HEK293 (cell line): ENCODE measurements around the gene PI16.
A peak's percentile ranks its signal among the peaks of the same experiment; 100 is the strongest.

Source experiments
- GFI1B ChIP-seq: fragments of 450-650 bp; formaldehyde crosslinking; IDR thresholded peaks from 2 replicates; pipeline ENCODE4 v1.5.1; 2016; ENCODE audit warnings: missing biosample characterization, missing genetic modification characterization
- GLI4 ChIP-seq: fragments of 450-650 bp; formaldehyde crosslinking; IDR thresholded peaks from 2 replicates; pipeline ENCODE4 v1.5.1; 2016; ENCODE audit warnings: missing biosample characterization, missing genetic modification characterization
- GLIS1 ChIP-seq: fragments of 450-650 bp; formaldehyde crosslinking; IDR thresholded peaks from 2 replicates; pipeline ENCODE4 v1.5.1; 2016; ENCODE audit warnings: missing biosample characterization, missing genetic modification characterization
- KLF16 ChIP-seq: fragments of 450-650 bp; formaldehyde crosslinking; IDR thresholded peaks from 2 replicates; pipeline ENCODE4 v1.5.1; 2017; ENCODE audit warnings: missing biosample characterization, missing genetic modification characterization
- KLF7 ChIP-seq: fragments of 450-650 bp; formaldehyde crosslinking; IDR thresholded peaks from 2 replicates; pipeline ENCODE4 v1.5.1; 2016; ENCODE audit warnings: missing biosample characterization, missing genetic modification characterization, borderline replicate concordance
- KLF8 ChIP-seq: fragments of 450-650 bp; formaldehyde crosslinking; IDR thresholded peaks from 2 replicates; pipeline ENCODE4 v1.5.1; 2016; ENCODE audit warnings: missing biosample characterization, missing genetic modification characterization
- OSR2 ChIP-seq: fragments of 450-650 bp; formaldehyde crosslinking; IDR thresholded peaks from 2 replicates; pipeline ENCODE4 v1.5.1; 2016; ENCODE audit warnings: missing biosample characterization, missing genetic modification characterization
- SETDB1 ChIP-seq: IDR thresholded peaks from one replicate; pipeline ENCODE4 v1.6.1; 2017; ENCODE audit warnings: mild to moderate bottlenecking, low read length, moderate library complexity, mixed read lengths; ENCODE audit not compliant: insufficient read length
- SP2 ChIP-seq: fragments of 450-650 bp; formaldehyde crosslinking; IDR thresholded peaks from 2 replicates; pipeline ENCODE4 v1.5.1; 2016; ENCODE audit warnings: missing biosample characterization, missing genetic modification characterization
- YY1 ChIP-seq: fragments of 450-650 bp; formaldehyde crosslinking; IDR thresholded peaks from 2 replicates; pipeline ENCODE4 v1.5.1; 2018; ENCODE audit warnings: missing biosample characterization, missing genetic modification characterization
- YY2 ChIP-seq: fragments of 450-650 bp; formaldehyde crosslinking; IDR thresholded peaks from 2 replicates; pipeline ENCODE4 v1.5.1; 2016; ENCODE audit warnings: missing biosample characterization, missing genetic modification characterization
- ZBTB17 ChIP-seq: fragments of 450-650 bp; formaldehyde crosslinking; IDR thresholded peaks from 2 replicates; pipeline ENCODE4 v1.5.1; 2016; ENCODE audit warnings: missing biosample characterization, missing genetic modification characterization
- ZBTB48 ChIP-seq: fragments of 450-650 bp; formaldehyde crosslinking; IDR thresholded peaks from 2 replicates; pipeline ENCODE4 v1.5.1; 2016; ENCODE audit warnings: missing biosample characterization, missing genetic modification characterization
- ZIC2 ChIP-seq: fragments of 450-650 bp; formaldehyde crosslinking; IDR thresholded peaks from 2 replicates; pipeline ENCODE4 v1.5.1; 2016; ENCODE audit warnings: missing biosample characterization, missing genetic modification characterization
- ZNF140 ChIP-seq: fragments of 450-650 bp; formaldehyde crosslinking; IDR thresholded peaks from 2 replicates; pipeline ENCODE4 v1.5.1; 2016; ENCODE audit warnings: missing biosample characterization, missing genetic modification characterization
- ZNF292 ChIP-seq: fragments of 450-650 bp; formaldehyde crosslinking; IDR thresholded peaks from 2 replicates; pipeline ENCODE4 v1.5.1; 2016; ENCODE audit warnings: low read depth, missing biosample characterization, missing genetic modification characterization, borderline replicate concordance
- ZNF510 ChIP-seq: fragments of 450-650 bp; formaldehyde crosslinking; IDR thresholded peaks from 2 replicates; pipeline ENCODE4 v1.5.1; 2018; ENCODE audit warnings: mild to moderate bottlenecking, missing genetic modification characterization, missing biosample characterization; ENCODE audit not compliant: insufficient replicate concordance
- ZNF521 ChIP-seq: fragments of 450-650 bp; formaldehyde crosslinking; IDR thresholded peaks from 2 replicates; pipeline ENCODE4 v1.5.1; 2017; ENCODE audit warnings: missing biosample characterization, mild to moderate bottlenecking, missing genetic modification characterization
- ZNF544 ChIP-seq: fragments of 450-650 bp; formaldehyde crosslinking; IDR thresholded peaks from 2 replicates; pipeline ENCODE4 v1.5.0; 2017; ENCODE audit warnings: missing biosample characterization, missing genetic modification characterization
- ZNF561 ChIP-seq: fragments of 450-650 bp; IDR thresholded peaks from 2 replicates; pipeline ENCODE4 v1.5.1; 2018; ENCODE audit warnings: missing biosample characterization, missing genetic modification characterization, borderline replicate concordance
- ZNF658 ChIP-seq: fragments of 450-650 bp; formaldehyde crosslinking; IDR thresholded peaks from 2 replicates; pipeline ENCODE4; 2016; ENCODE audit warnings: missing biosample characterization, missing genetic modification characterization
- ZNF660 ChIP-seq: fragments of 450-650 bp; IDR thresholded peaks from 2 replicates; pipeline ENCODE4 v1.5.1; 2018; ENCODE audit warnings: missing biosample characterization, mild to moderate bottlenecking, missing genetic modification characterization
- ZNF677 ChIP-seq: fragments of 450-650 bp; IDR thresholded peaks from 2 replicates; pipeline ENCODE4 v1.5.0; 2018; ENCODE audit warnings: missing biosample characterization, mild to moderate bottlenecking, missing genetic modification characterization, moderate library complexity
- ZNF830 ChIP-seq: fragments of 450-650 bp; IDR thresholded peaks from 2 replicates; pipeline ENCODE4 v1.5.0; 2018; ENCODE audit warnings: missing biosample characterization, missing genetic modification characterization, low read depth, mild to moderate bottlenecking, moderate library complexity
- ZSCAN16 ChIP-seq: fragments of 450-650 bp; formaldehyde crosslinking; IDR thresholded peaks from 2 replicates; pipeline ENCODE4 v1.5.1; 2016; ENCODE audit warnings: missing biosample characterization, missing genetic modification characterization
- TF ChIP-seq, protein P1 (sequence below): fragments of 450-650 bp; formaldehyde crosslinking; IDR thresholded peaks from 2 replicates; pipeline ENCODE4 v1.5.1; 2016; ENCODE audit warnings: missing biosample characterization, missing genetic modification characterization, borderline replicate concordance
- TF ChIP-seq, protein P2 (sequence below): fragments of 450-650 bp; formaldehyde crosslinking; IDR thresholded peaks from 2 replicates; pipeline ENCODE4 v1.5.1; 2016; ENCODE audit warnings: missing biosample characterization, missing genetic modification characterization
- TF ChIP-seq, protein P3 (sequence below): fragments of 450-650 bp; formaldehyde crosslinking; IDR thresholded peaks from 2 replicates; pipeline ENCODE4 v1.5.1; 2016; ENCODE audit warnings: missing biosample characterization, missing genetic modification characterization, low read depth
- TF ChIP-seq, protein P4 (sequence below): sonication (generic); formaldehyde crosslinking; IDR thresholded peaks from 2 replicates; pipeline ENCODE4 v1.8.1; 2022; ENCODE audit warnings: mild to moderate bottlenecking, moderate library complexity, missing genetic modification reagents
- TF ChIP-seq, protein P5 (sequence below): fragments of 450-650 bp; formaldehyde crosslinking; optimal IDR thresholded peaks from 2 replicates; pipeline ENCODE3; 2016; ENCODE audit warnings: missing biosample characterization, mild to moderate bottlenecking, missing genetic modification characterization
- TF ChIP-seq, protein P6 (sequence below): fragments of 450-650 bp; formaldehyde crosslinking; IDR thresholded peaks from 2 replicates; pipeline ENCODE4 v1.5.1; 2016; ENCODE audit warnings: missing biosample characterization, missing genetic modification characterization

PI16 gene

DNA sequence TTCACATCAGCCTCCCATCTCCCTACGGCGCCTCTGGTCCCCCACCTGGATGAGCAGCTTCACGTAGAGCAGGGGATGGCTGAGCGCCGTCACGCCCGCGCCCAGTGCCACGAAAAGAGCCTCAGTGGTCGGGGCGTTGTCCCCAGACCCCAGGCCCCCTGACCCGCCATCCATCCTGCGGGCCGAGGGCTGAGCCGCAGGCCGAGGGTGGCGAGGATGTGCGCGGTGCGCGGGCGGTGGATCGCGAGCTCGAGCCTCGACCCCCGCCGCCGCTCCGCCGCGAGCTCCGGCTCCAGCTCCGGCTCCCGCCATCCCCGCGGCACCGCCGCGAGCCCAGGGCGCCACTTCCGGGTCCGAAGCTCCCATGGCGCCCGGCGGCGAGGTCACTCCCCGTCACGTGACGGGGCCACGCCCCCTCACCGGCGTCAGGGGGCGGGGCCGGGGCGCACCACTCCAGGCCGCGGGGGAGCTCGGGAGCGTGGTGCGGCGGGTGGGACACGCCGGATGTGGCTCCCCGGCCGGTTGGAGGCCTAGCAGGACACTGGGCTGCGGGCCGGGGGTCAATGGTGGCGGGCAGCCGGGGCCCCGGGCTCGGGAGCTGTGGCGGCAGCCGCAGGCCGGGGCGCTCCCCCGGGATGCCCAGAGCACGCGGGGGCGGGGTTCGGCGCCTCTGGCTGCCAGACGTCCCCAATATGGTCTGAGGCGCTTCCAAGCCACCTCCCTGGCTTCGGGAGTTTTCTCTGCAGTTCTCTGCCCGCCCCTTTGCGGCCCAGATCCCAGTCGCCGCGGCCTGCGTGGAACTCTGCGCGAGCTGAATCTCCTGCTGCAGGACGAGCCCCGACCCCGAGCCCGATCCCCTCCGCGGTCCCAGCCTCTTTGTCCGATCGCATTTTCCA, 31.5 kb downstream of the PI16 start, which contains the start of gene MTCH1 (continued):
- TF ChIP-seq, protein P1, sequence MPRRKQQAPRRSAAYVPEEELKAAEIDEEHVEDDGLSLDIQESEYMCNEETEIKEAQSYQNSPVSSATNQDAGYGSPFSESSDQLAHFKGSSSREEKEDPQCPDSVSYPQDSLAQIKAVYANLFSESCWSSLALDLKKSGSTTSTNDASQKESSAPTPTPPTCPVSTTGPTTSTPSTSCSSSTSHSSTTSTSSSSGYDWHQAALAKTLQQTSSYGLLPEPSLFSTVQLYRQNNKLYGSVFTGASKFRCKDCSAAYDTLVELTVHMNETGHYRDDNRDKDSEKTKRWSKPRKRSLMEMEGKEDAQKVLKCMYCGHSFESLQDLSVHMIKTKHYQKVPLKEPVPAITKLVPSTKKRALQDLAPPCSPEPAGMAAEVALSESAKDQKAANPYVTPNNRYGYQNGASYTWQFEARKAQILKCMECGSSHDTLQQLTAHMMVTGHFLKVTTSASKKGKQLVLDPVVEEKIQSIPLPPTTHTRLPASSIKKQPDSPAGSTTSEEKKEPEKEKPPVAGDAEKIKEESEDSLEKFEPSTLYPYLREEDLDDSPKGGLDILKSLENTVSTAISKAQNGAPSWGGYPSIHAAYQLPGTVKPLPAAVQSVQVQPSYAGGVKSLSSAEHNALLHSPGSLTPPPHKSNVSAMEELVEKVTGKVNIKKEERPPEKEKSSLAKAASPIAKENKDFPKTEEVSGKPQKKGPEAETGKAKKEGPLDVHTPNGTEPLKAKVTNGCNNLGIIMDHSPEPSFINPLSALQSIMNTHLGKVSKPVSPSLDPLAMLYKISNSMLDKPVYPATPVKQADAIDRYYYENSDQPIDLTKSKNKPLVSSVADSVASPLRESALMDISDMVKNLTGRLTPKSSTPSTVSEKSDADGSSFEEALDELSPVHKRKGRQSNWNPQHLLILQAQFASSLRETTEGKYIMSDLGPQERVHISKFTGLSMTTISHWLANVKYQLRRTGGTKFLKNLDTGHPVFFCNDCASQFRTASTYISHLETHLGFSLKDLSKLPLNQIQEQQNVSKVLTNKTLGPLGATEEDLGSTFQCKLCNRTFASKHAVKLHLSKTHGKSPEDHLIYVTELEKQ (tag by site-specific recombination) = no peak
- TF ChIP-seq KLF16 (tag by site-specific recombination) (no peak), SETDB1 (no peak), GLIS1 (tag by site-specific recombination) (peak; percentile 67; the same call in 1 of the 2 replicates), ZBTB48 (tag by site-specific recombination) (0 out of 2 replicates have a peak, but pooled peaks have one; percentile 27), KLF7 (tag by site-specific recombination) (peak; percentile 34; the same call in 1 of the 2 replicates), GFI1B (tag by site-specific recombination) (no peak), ZNF140 (tag by site-specific recombination) (no peak), KLF8 (tag by site-specific recombination) (peak; percentile 76; the same call in 1 of the 2 replicates), ZNF830 (tag by site-specific recombination) (no peak), ZIC2 (tag by site-specific recombination) (peak; percentile 27; the same call in 1 of the 2 replicates), OSR2 (no peak), ZNF510 (no peak), YY1 (peak; percentile 44; the same call in 1 of the 2 replicates), ZNF561 (tag by site-specific recombination) (peak; percentile 82), ZNF544 (tag by site-specific recombination) (no peak), ZNF658 (no peak), YY2 (0 out of 2 replicates have a peak, but pooled peaks have one; percentile 45), ZNF660 (tag by site-specific recombination) (peak; percentile 83; the same call in 1 of the 2 replicates), ZBTB17 (tag by site-specific recombination) (peak; percentile 89; the same call in 1 of the 2 replicates), ZNF521 (tag by site-specific recombination) (no peak), ZSCAN16 (tag by site-specific recombination) (no peak), ZNF677 (tag by site-specific recombination) (peak; percentile 32; the same call in 1 of the 2 replicates), GLI4 (tag by site-specific recombination) (no peak), SP2 (tag by site-specific recombination) (peak; percentile 43), ZNF292 (tag by site-specific recombination) (no peak)
- TF ChIP-seq, protein P2, sequence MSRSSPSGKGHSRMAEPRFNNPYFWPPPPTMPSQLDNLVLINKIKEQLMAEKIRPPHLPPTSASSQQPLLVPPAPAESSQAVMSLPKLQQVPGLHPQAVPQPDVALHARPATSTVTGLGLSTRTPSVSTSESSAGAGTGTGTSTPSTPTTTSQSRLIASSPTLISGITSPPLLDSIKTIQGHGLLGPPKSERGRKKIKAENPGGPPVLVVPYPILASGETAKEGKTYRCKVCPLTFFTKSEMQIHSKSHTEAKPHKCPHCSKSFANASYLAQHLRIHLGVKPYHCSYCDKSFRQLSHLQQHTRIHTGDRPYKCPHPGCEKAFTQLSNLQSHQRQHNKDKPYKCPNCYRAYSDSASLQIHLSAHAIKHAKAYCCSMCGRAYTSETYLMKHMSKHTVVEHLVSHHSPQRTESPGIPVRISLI (tag by site-specific recombination) = no peak
- TF ChIP-seq, protein P3, sequence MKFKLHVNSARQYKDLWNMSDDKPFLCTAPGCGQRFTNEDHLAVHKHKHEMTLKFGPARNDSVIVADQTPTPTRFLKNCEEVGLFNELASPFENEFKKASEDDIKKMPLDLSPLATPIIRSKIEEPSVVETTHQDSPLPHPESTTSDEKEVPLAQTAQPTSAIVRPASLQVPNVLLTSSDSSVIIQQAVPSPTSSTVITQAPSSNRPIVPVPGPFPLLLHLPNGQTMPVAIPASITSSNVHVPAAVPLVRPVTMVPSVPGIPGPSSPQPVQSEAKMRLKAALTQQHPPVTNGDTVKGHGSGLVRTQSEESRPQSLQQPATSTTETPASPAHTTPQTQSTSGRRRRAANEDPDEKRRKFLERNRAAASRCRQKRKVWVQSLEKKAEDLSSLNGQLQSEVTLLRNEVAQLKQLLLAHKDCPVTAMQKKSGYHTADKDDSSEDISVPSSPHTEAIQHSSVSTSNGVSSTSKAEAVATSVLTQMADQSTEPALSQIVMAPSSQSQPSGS (tag by site-specific recombination) = no peak
- TF ChIP-seq, protein P4, sequence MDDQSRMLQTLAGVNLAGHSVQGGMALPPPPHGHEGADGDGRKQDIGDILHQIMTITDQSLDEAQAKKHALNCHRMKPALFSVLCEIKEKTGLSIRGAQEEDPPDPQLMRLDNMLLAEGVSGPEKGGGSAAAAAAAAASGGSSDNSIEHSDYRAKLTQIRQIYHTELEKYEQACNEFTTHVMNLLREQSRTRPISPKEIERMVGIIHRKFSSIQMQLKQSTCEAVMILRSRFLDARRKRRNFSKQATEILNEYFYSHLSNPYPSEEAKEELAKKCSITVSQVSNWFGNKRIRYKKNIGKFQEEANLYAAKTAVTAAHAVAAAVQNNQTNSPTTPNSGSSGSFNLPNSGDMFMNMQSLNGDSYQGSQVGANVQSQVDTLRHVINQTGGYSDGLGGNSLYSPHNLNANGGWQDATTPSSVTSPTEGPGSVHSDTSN (CRISPR knock-in tag) = peak; percentile 92
- TF ChIP-seq, protein P5, sequence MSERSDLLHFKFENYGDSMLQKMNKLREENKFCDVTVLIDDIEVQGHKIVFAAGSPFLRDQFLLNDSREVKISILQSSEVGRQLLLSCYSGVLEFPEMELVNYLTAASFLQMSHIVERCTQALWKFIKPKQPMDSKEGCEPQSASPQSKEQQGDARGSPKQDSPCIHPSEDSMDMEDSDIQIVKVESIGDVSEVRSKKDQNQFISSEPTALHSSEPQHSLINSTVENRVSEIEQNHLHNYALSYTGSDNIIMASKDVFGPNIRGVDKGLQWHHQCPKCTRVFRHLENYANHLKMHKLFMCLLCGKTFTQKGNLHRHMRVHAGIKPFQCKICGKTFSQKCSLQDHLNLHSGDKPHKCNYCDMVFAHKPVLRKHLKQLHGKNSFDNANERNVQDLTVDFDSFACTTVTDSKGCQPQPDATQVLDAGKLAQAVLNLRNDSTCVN (tag by site-specific recombination) = peak; percentile 72
- TF ChIP-seq, protein P6, sequence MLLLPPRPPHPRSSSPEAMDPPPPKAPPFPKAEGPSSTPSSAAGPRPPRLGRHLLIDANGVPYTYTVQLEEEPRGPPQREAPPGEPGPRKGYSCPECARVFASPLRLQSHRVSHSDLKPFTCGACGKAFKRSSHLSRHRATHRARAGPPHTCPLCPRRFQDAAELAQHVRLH (tag by site-specific recombination) = no peak
